ENCODE measurements around the gene TMEM272.

TMEM272 gene

DNA sequence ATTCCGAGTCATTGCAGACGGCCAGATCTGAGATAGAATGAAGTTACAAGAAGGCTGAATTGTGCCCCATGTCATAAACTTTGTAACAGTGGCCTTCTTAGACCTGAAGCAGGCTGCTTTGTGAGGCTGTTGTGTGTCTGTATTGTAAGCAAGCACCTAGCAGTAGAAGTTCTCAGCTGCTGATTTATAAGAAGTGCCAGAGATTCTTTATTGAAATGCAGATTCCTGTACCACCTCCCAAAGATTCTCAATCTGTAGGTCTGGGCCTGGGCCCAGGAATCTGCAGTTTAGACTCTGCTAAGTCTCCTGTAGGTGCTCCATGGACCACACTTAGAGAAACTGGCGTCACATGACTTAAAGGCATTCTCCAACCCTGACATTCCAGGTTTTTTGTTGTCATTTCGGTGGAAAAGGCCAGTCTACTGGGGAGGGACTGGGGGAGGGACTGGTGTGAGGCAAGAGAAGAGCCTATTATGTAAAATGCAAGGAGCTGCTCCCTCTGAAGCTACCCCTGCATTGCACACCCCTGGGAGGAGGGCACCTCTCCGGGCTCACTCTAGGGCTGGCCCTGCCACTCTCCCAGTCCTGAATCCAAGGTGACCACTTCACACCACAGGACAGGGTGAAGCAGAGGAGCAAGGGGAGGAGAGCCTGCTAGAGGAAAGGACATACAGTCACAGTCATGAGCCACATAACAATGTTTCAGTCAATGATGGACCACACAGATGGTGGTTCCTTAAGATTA lies 769 bp upstream of the TMEM272 start:
- TF ChIP-seq MYC (IDR thresholded peaks at IDR 0.05; ENCODE audit: low read depth, low read length) (no peak), POLR2A (IDR thresholded peaks at IDR 0.05; ENCODE audit: extremely low read depth, insufficient read length) (no peak)
- TF ChIP-seq, protein P1, sequence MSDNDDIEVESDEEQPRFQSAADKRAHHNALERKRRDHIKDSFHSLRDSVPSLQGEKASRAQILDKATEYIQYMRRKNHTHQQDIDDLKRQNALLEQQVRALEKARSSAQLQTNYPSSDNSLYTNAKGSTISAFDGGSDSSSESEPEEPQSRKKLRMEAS (IDR thresholded peaks at IDR 0.05; ENCODE audit: low read depth, low read length), result no peak
- TF ChIP-seq, protein P2, sequence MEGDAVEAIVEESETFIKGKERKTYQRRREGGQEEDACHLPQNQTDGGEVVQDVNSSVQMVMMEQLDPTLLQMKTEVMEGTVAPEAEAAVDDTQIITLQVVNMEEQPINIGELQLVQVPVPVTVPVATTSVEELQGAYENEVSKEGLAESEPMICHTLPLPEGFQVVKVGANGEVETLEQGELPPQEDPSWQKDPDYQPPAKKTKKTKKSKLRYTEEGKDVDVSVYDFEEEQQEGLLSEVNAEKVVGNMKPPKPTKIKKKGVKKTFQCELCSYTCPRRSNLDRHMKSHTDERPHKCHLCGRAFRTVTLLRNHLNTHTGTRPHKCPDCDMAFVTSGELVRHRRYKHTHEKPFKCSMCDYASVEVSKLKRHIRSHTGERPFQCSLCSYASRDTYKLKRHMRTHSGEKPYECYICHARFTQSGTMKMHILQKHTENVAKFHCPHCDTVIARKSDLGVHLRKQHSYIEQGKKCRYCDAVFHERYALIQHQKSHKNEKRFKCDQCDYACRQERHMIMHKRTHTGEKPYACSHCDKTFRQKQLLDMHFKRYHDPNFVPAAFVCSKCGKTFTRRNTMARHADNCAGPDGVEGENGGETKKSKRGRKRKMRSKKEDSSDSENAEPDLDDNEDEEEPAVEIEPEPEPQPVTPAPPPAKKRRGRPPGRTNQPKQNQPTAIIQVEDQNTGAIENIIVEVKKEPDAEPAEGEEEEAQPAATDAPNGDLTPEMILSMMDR (IDR thresholded peaks at IDR 0.05; ENCODE audit: low read depth, low read length), result no peak
- H3K4me3 ChIP-seq (ENCODE audit: low read depth, low read length), result no peak overlapping the region
- no peak for DNase-seq (ENCODE audit: low read depth)

DNA sequence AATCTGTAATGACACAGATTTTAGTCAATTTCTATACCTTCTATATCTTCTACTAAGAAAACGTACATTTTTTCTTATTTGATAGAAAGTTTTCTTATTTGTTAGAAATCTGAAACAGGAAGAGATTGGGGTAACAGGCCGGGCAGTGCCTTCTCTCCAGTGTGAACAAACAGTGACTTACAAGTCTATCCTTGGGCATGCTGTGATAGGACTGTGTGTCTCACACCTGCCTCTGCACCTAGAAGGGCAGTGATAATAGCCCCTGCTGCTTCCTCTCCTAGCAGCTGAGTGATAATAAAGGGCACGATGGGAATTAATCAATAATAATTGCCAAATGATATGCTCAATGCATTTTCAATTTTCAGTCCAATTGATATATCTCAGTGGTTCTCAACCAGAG lies 1.4 kb downstream of the TMEM272 start:
- no peak overlapping the region for H3K4me3 ChIP-seq (ENCODE audit: low read depth, low read length)
- TF ChIP-seq, protein P2 (IDR thresholded peaks at IDR 0.05; ENCODE audit: low read depth, low read length), result no peak
- TF ChIP-seq MYC (IDR thresholded peaks at IDR 0.05; ENCODE audit: low read depth, low read length), result no peak
- no peak for TF ChIP-seq POLR2A (IDR thresholded peaks at IDR 0.05; ENCODE audit: extremely low read depth, insufficient read length)
- TF ChIP-seq, protein P1 (IDR thresholded peaks at IDR 0.05; ENCODE audit: low read depth, low read length), result no peak
- no peak for DNase-seq (ENCODE audit: low read depth)

DNA sequence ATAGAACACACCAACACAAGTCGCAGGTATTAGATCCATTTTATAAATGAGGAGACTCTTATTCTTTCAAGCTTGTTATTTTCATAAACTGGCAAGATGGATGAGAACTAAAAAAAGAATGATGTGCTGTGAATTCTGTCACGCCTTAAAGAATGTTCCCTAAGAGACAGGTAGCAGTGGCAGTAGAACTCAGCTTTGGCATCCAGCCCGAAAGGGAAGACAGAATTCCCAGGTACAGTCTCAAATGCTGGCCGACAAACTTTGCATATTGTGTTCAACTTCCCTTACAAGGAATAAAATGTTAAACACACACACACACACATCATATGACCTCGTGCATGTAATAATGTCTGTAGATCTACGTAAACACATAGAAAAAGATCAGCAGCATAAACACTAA lies 3.2 kb downstream of the TMEM272 start:
- TF ChIP-seq, protein P1 (IDR thresholded peaks at IDR 0.05; ENCODE audit: low read depth, low read length), result no peak
- no peak overlapping the region for H3K4me3 ChIP-seq (ENCODE audit: low read depth, low read length)
- no peak for DNase-seq (ENCODE audit: low read depth)

DNA sequence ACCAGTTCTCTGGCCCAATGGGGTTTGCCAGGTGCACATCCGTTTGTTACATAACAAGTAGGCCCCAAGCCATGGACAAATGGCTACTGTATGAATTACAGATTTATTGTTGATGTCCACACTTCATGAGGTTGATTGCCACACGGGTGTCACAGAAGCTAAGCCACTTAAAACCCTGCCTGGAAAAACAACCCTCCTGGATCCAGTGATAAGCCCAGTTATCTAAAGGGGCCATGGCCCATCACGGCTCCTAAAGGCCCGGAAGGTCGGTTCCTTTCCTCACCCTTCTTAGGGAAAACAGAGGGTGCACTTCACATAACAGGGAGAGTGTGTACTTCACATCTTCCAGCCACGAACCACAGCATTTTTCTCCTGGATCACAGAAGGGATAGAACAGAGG lies 4.1 kb downstream of the TMEM272 start:
- H3K4me3 ChIP-seq (ENCODE audit: low read depth, low read length), result no peak overlapping the region
- no peak for DNase-seq (ENCODE audit: low read depth)
- TF ChIP-seq MYC (IDR thresholded peaks at IDR 0.05; ENCODE audit: low read depth, low read length) (no peak), POLR2A (IDR thresholded peaks at IDR 0.05; ENCODE audit: extremely low read depth, insufficient read length) (no peak)
- TF ChIP-seq, protein P2 (IDR thresholded peaks at IDR 0.05; ENCODE audit: low read depth, low read length), result no peak
- TF ChIP-seq, protein P1 (IDR thresholded peaks at IDR 0.05; ENCODE audit: low read depth, low read length), result no peak

DNA sequence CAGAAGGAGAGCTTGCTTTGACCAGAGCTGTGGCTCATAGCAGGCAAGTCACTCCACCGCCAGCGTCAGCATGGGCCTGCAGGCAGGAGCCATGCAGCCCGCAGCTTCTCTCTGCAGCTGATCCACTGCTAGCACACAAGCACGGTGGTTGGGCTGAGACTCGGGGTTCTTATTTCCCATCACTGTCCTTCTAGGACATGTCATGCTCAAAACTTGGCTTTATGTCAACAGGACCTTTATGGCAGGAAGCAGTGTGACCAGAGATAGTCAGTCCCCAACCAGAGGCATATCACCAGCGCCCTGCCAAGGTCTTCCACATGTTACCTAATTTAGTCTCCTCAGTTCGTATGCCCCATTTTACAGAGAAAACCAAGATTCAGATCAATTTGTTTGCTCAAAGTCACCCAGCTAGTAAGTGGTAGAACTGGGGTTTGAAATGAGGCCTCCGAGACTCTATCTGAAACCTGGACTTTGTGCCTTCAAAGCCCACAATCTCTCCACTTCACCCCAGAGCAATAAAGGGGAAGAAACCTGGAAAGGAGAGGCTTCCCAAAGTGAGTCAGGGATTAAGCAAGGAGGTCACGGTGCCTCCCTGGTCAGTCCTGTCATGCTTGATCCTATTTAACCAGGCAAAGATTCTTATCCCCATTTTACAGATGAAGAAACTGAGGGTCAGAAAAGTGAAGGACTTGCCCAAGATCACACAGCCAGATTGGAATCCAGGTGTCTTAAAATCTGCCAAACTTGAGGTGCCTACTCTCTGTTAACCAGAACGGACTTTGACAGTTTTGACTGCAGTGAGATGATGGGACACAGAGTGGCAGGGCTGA lies 5.1 kb downstream of the TMEM272 start:
- no peak for DNase-seq (ENCODE audit: low read depth)
- TF ChIP-seq, protein P2 (IDR thresholded peaks at IDR 0.05; ENCODE audit: low read depth, low read length), result no peak
- TF ChIP-seq, protein P1 (IDR thresholded peaks at IDR 0.05; ENCODE audit: low read depth, low read length), result no peak
- TF ChIP-seq MYC (IDR thresholded peaks at IDR 0.05; ENCODE audit: low read depth, low read length) (no peak), POLR2A (IDR thresholded peaks at IDR 0.05; ENCODE audit: extremely low read depth, insufficient read length) (no peak)
- H3K4me3 ChIP-seq (ENCODE audit: low read depth, low read length), result no peak overlapping the region

Data from NB4 (cell line).